OCI-LY3 (cell line): ENCODE data around the gene ATP10A.

Experiments used
- H2AFZ ChIP-seq: fragments of 200-600, 300-600 bp; shearing (Covaris generic); 2 replicates; pipeline ENCODE4 v1.6.0; 2014; ENCODE audit warnings: antibody characterized with exemption, low read depth, low read length
- H3K27ac ChIP-seq: fragments of 200-600, 300-600 bp; sonication (generic); 2 replicates; pipeline ENCODE4 v1.5.1; 2014; ENCODE audit warnings: mild to moderate bottlenecking, low read length, moderate library complexity, mixed read lengths
- H3K27me3 ChIP-seq: fragments of 200-600, 300-600 bp; sonication (generic); 2 replicates; pipeline ENCODE4 v1.6.1; 2014; ENCODE audit warnings: low read depth, low read length, mixed read lengths
- H3K36me3 ChIP-seq: fragments of 200-600, 300-600 bp; sonication (generic); replicated peaks from 2 replicates; pipeline ENCODE3; 2014; ENCODE audit warnings: low read depth, low read length, mixed read lengths
- H3K4me1 ChIP-seq: fragments of 300-600, 200-600 bp; sonication (generic); 2 replicates; pipeline ENCODE4 v1.6.1; 2014; ENCODE audit warnings: low read length, mixed read lengths
- H3K4me2 ChIP-seq: fragments of 200-600, 300-600 bp; sonication (generic); 2 replicates; pipeline ENCODE4 v1.6.1; 2014; ENCODE audit warnings: low read length, mixed read lengths
- H3K4me3 ChIP-seq: fragments of 300-600, 200-600 bp; sonication (generic); 2 replicates; pipeline ENCODE4 v1.5.1; 2014; ENCODE audit warnings: antibody characterized with exemption, mild to moderate bottlenecking, low read length, moderate library complexity
- H3K79me2 ChIP-seq: fragments of 300-600, 200-600 bp; shearing (Covaris generic); 2 replicates; pipeline ENCODE4 v1.6.1; 2014; ENCODE audit warnings: mild to moderate bottlenecking, low read length, mixed read lengths
- H3K9ac ChIP-seq: fragments of 300-600, 200-600 bp; shearing (Covaris generic); 2 replicates; pipeline ENCODE4 v1.6.0; 2014; ENCODE audit warnings: mild to moderate bottlenecking, low read length, moderate library complexity
- H3K9me3 ChIP-seq: fragments of 200-600, 300-600 bp; shearing (Covaris generic); 2 replicates; pipeline ENCODE4 v1.6.1; 2014; ENCODE audit warnings: low read length, mixed read lengths; ENCODE audit not compliant: insufficient read depth
- H4K20me1 ChIP-seq: fragments of 200-600, 300-600 bp; sonication (generic); 2 replicates; pipeline ENCODE4 v1.6.1; 2016; ENCODE audit warnings: low read length, mixed read lengths; ENCODE audit not compliant: insufficient read depth
- CTCF ChIP-seq: fragments of 200-600, 300-600 bp; sonication (generic); IDR thresholded peaks from 2 replicates; pipeline ENCODE4 v1.5.1; 2014; ENCODE audit warnings: antibody characterized with exemption, low read length, low read depth
- EZH2phosphoT487 ChIP-seq: fragments of 200-600 bp; shearing (Covaris generic); IDR thresholded peaks from 2 replicates; pipeline ENCODE4 v1.6.1; 2018; ENCODE audit warnings: antibody characterized with exemption, mixed run types, low read depth

Gene ATP10A

GRCh38 chr15:25712192-25712960, 150.8 kb downstream of the ATP10A start:
- Histone ChIP-seq H3K4me1 (no peaks in the 10 kb centered on the region), H3K9ac (no peak overlapping the region), H4K20me1 (no peaks in the 10 kb centered on the region), H2AFZ (no peak overlapping the region), H3K9me3 (no peaks in the 10 kb centered on the region), H3K79me2 (no peaks in the 10 kb centered on the region), H3K27ac (no peak overlapping the region), H3K4me2 (no peak overlapping the region), H3K4me3 (no peak overlapping the region), H3K36me3 (no peaks in the 10 kb centered on the region), H3K27me3 (no peaks in the 10 kb centered on the region)
- no peak for TF ChIP-seq CTCF

- H3K4me3 ChIP-seq = no peak overlapping the region
- TF ChIP-seq CTCF (no peak), EZH2phosphoT487 (no peak)
These were observed 151.4 kb downstream of the ATP10A start for GRCh38 chr15:25711691-25712090.

GRCh38 chr15:25711164-25711563, 152.0 kb downstream of the ATP10A start:
- Histone ChIP-seq H3K27ac (no peak overlapping the region), H3K36me3 (no peaks in the 10 kb centered on the region), H2AFZ (no peak overlapping the region), H3K4me1 (no peaks in the 10 kb centered on the region), H3K9me3 (no peaks in the 10 kb centered on the region), H3K27me3 (no peaks in the 10 kb centered on the region), H3K9ac (no peak overlapping the region), H4K20me1 (no peaks in the 10 kb centered on the region), H3K4me3 (no peak overlapping the region), H3K4me2 (no peak overlapping the region), H3K79me2 (no peaks in the 10 kb centered on the region)
- TF ChIP-seq CTCF (no peak), EZH2phosphoT487 (no peak)

More at GRCh38 chr15:25711691-25712090, 151.4 kb downstream of the ATP10A start:
- no peak overlapping the region for H3K4me2 ChIP-seq
- no peaks in the 10 kb centered on the region for H4K20me1 ChIP-seq
- no peak overlapping the region for H2AFZ ChIP-seq
- no peaks in the 10 kb centered on the region for H3K36me3 ChIP-seq
- no peaks in the 10 kb centered on the region for H3K4me1 ChIP-seq
- no peaks in the 10 kb centered on the region for H3K9me3 ChIP-seq
- no peak overlapping the region for H3K9ac ChIP-seq
- no peaks in the 10 kb centered on the region for H3K27me3 ChIP-seq
- H3K79me2 ChIP-seq = no peaks in the 10 kb centered on the region
- H3K27ac ChIP-seq = no peak overlapping the region

- no peak overlapping the region for H3K9ac ChIP-seq
- TF ChIP-seq EZH2phosphoT487 (no peak), CTCF (peak; percentile 50)
- H3K4me1 ChIP-seq = no peaks in the 10 kb centered on the region
- H3K4me3 ChIP-seq = no peak overlapping the region
- no peaks in the 10 kb centered on the region for H3K36me3 ChIP-seq
- H4K20me1 ChIP-seq = no peaks in the 10 kb centered on the region
- no peak overlapping the region for H3K27ac ChIP-seq
- no peaks in the 10 kb centered on the region for H3K9me3 ChIP-seq
- H2AFZ ChIP-seq = no peak overlapping the region
- H3K79me2 ChIP-seq = no peaks in the 10 kb centered on the region
- no peaks in the 10 kb centered on the region for H3K27me3 ChIP-seq
- no peak overlapping the region for H3K4me2 ChIP-seq
These were observed 152.9 kb downstream of the ATP10A start for GRCh38 chr15:25710184-25710583.
